ENCODE measurements around the gene NCKIPSD.

NCKIPSD gene

DNA sequence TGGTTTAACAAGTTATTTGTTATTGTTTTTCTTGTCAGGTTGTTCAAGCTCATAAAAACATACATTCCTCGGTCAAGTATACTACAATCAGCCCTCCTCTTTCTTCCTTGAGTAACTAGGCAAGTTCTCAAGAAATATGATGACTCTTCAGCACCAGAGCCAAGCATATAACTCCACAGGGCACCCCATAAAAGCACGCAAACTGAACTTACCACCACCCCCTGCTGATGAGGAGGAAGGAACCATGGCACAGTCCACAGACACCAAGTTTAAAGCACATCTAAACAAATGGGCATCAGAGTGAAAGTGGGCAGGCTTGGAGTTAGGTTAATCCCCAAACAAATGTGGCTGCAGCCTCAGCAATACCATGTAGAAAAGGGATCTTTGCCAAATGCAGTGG is 26.0 kb upstream of the NCKIPSD start:
- Histone ChIP-seq H3K4me3 (ENCODE audit: low read length) (no peak overlapping the region), H3K4me1 (ENCODE audit: low read length) (no peaks in the 10 kb centered on the region), H3K79me2 (ENCODE audit: low read length) (peaks cover 93% of the 10 kb centered on the region), H3K36me3 (replicated peaks; ENCODE audit: insufficient read depth, low read length) (no peaks in the 10 kb centered on the region), H3K4me2 (ENCODE audit: low read depth, low read length) (no peak overlapping the region), H3K9me2 (replicated peaks; ENCODE audit: insufficient read depth, low read length) (no peaks in the 10 kb centered on the region), H2AFZ (ENCODE audit: low read length) (no peak overlapping the region), H3K9me3 (replicated peaks; ENCODE audit: insufficient read depth, low read length) (no peaks in the 10 kb centered on the region), H3K9ac (ENCODE audit: low read length) (no peak overlapping the region), H4K20me1 (ENCODE audit: insufficient read depth, low read length) (no peaks in the 10 kb centered on the region), H3F3A (ENCODE audit: insufficient read depth, low read length) (0 out of 2 replicates have a peak, but pooled peaks cover 4% of the 10 kb centered on the region), H3K27me3 (replicated peaks; ENCODE audit: insufficient read depth, low read length) (no peaks in the 10 kb centered on the region), H3K27ac (ENCODE audit: low read length) (no peak overlapping the region)
- TF ChIP-seq, protein P1, sequence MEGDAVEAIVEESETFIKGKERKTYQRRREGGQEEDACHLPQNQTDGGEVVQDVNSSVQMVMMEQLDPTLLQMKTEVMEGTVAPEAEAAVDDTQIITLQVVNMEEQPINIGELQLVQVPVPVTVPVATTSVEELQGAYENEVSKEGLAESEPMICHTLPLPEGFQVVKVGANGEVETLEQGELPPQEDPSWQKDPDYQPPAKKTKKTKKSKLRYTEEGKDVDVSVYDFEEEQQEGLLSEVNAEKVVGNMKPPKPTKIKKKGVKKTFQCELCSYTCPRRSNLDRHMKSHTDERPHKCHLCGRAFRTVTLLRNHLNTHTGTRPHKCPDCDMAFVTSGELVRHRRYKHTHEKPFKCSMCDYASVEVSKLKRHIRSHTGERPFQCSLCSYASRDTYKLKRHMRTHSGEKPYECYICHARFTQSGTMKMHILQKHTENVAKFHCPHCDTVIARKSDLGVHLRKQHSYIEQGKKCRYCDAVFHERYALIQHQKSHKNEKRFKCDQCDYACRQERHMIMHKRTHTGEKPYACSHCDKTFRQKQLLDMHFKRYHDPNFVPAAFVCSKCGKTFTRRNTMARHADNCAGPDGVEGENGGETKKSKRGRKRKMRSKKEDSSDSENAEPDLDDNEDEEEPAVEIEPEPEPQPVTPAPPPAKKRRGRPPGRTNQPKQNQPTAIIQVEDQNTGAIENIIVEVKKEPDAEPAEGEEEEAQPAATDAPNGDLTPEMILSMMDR (IDR thresholded peaks at IDR 0.05; ENCODE audit: low read length), result no peak
- TF ChIP-seq EZH2phosphoT487 (IDR thresholded peaks at IDR 0.05; ENCODE audit: low read length) (no peak), EZH2 (optimal IDR thresholded peaks at IDR 0.05; ENCODE audit: low read depth, low read length) (no peak)
- DNase-seq, result no peak

DNA sequence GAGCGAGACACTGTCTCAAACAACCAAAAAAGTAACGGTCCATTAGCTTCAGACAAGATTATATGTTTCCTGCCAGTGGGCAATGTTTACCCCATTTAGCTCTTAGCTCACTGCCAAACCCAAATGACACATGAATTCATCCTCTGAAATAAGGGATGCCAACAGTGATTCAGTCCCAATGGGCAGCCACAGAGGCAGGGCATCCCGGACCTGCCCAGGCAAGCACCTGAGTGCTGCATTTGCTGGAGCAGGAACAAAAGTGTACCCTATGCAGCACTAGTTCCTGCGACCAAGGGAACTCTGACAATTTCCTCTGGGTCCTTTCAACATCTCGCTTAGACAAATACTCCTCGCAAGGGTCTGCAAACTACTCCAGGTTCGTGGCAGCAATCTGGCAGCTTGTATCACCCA is 23.3 kb upstream of the NCKIPSD start:
- H4K20me1 ChIP-seq (ENCODE audit: insufficient read depth, low read length), result no peaks in the 10 kb centered on the region
- TF ChIP-seq EZH2 (optimal IDR thresholded peaks at IDR 0.05; ENCODE audit: low read depth, low read length) (no peak), EZH2phosphoT487 (IDR thresholded peaks at IDR 0.05; ENCODE audit: low read length) (no peak)
- TF ChIP-seq, protein P1 (IDR thresholded peaks at IDR 0.05; ENCODE audit: low read length), result no peak
- H3F3A ChIP-seq (ENCODE audit: insufficient read depth, low read length), result 0 out of 2 replicates have a peak, but pooled peaks cover 4% of the 10 kb centered on the region
- H3K9ac ChIP-seq (ENCODE audit: low read length), result no peak overlapping the region
- H3K4me3 ChIP-seq (ENCODE audit: low read length), result no peak overlapping the region
- H3K79me2 ChIP-seq (ENCODE audit: low read length), result peaks cover 89% of the 10 kb centered on the region
- DNase-seq, result no peak
- H3K9me2 ChIP-seq (replicated peaks; ENCODE audit: insufficient read depth, low read length), result no peaks in the 10 kb centered on the region
- no peaks in the 10 kb centered on the region for H3K36me3 ChIP-seq (replicated peaks; ENCODE audit: insufficient read depth, low read length)
- no peak overlapping the region for H3K27ac ChIP-seq (ENCODE audit: low read length)
- H3K4me2 ChIP-seq (ENCODE audit: low read depth, low read length), result no peak overlapping the region
- H2AFZ ChIP-seq (ENCODE audit: low read length), result no peak overlapping the region
- H3K27me3 ChIP-seq (replicated peaks; ENCODE audit: insufficient read depth, low read length), result no peaks in the 10 kb centered on the region
- H3K4me1 ChIP-seq (ENCODE audit: low read length), result no peaks in the 10 kb centered on the region
- H3K9me3 ChIP-seq (replicated peaks; ENCODE audit: insufficient read depth, low read length), result no peaks in the 10 kb centered on the region

DNA sequence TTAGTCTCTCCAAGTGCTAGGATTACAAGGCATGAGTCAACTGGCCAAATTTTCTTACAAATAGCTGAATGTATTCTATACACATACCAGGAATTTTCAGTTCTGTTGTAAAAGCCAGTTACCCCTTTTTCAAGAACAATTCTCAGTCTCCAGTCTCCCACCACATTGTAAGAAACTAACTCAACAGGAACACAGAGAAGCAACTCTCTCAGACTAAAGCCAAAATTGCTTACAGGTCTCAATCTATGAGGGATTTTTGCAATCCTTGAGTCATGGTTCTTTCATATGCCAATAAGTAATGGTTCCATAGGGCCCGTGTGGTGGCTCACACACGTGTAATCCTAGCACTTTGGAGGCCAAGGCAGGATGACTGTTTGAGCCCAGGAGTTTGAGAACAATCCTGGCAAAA is 22.8 kb upstream of the NCKIPSD start:
- H3K4me2 ChIP-seq (ENCODE audit: low read depth, low read length), result no peak overlapping the region
- H3K9me2 ChIP-seq (replicated peaks; ENCODE audit: insufficient read depth, low read length), result no peaks in the 10 kb centered on the region
- no peaks in the 10 kb centered on the region for H3K27me3 ChIP-seq (replicated peaks; ENCODE audit: insufficient read depth, low read length)
- DNase-seq, result no peak
- no peak overlapping the region for H2AFZ ChIP-seq (ENCODE audit: low read length)
- 0 out of 2 replicates have a peak, but pooled peaks cover 4% of the 10 kb centered on the region for H3F3A ChIP-seq (ENCODE audit: insufficient read depth, low read length)
- H4K20me1 ChIP-seq (ENCODE audit: insufficient read depth, low read length), result no peaks in the 10 kb centered on the region
- no peaks in the 10 kb centered on the region for H3K9me3 ChIP-seq (replicated peaks; ENCODE audit: insufficient read depth, low read length)
- H3K4me1 ChIP-seq (ENCODE audit: low read length), result no peaks in the 10 kb centered on the region
- peaks cover 87% of the 10 kb centered on the region for H3K79me2 ChIP-seq (ENCODE audit: low read length)
- no peak for TF ChIP-seq EZH2 (optimal IDR thresholded peaks at IDR 0.05; ENCODE audit: low read depth, low read length)
- TF ChIP-seq, protein P1 (IDR thresholded peaks at IDR 0.05; ENCODE audit: low read length), result no peak
- TF ChIP-seq EZH2phosphoT487 (IDR thresholded peaks at IDR 0.05; ENCODE audit: low read length), result no peak
- no peaks in the 10 kb centered on the region for H3K36me3 ChIP-seq (replicated peaks; ENCODE audit: insufficient read depth, low read length)
- no peak overlapping the region for H3K9ac ChIP-seq (ENCODE audit: low read length)
- H3K27ac ChIP-seq (ENCODE audit: low read length), result no peak overlapping the region
- no peak overlapping the region for H3K4me3 ChIP-seq (ENCODE audit: low read length)
